Aorta (tissue), 5 donors: ENCODE results near the gene MAEA. TPM values are rescaled to one million over a fixed set of nuclear protein-coding genes. Genes with fewer than 3 reads are reported as not detected.

Source experiments
- ATAC-seq: fragments of 200-7000 bp; cut with Tn5 transposase; one replicate; pipeline ENCODE4 v1.9.1; 2022; ENCODE audit warnings: moderate library complexity; ENCODE audit not compliant: low FRiP score
- DNase-seq, 2 donors: peaks; one replicate each; pipeline ENCODE4 v3.0.0-alpha.2; 2020
- H3K27ac ChIP-seq, 2 donors: one replicate each; pipeline ENCODE4 v1.5.1; 2013; ENCODE audit warnings: low read length in 2 of 2, mild to moderate bottlenecking in 2 of 2, moderate library complexity in 2 of 2, control low read depth in 1 of 2, inconsistent platforms in 1 of 2, low read depth in 1 of 2
- H3K27me3 ChIP-seq, 2 donors: one replicate each; pipeline ENCODE4 v1.6.1; 2013; ENCODE audit warnings: control low read depth in 1 of 2, low read length in 1 of 2, mild to moderate bottlenecking in 1 of 2, moderate library complexity in 1 of 2; ENCODE audit not compliant: insufficient read depth in 2 of 2, control insufficient read depth in 1 of 2
- H3K36me3 ChIP-seq, 2 donors: one replicate each; pipeline ENCODE4 v1.6.1; 2013; ENCODE audit warnings: control low read depth in 1 of 2, low read length in 1 of 2, mild to moderate bottlenecking in 1 of 2; ENCODE audit not compliant: insufficient read depth in 2 of 2, control insufficient read depth in 1 of 2
- H3K4me1 ChIP-seq, 2 donors: one replicate each; pipeline ENCODE4 v1.6.1; 2013; ENCODE audit warnings: low read length in 2 of 2, control low read depth in 1 of 2, mild to moderate bottlenecking in 1 of 2, moderate library complexity in 1 of 2; ENCODE audit not compliant: insufficient read depth in 2 of 2, control insufficient read depth in 1 of 2
- H3K4me3 ChIP-seq, 2 donors: one replicate each; pipeline ENCODE4 v1.5.1; 2013; ENCODE audit warnings: low read length in 2 of 2, control low read depth in 1 of 2, mild to moderate bottlenecking in 1 of 2
- H3K9me3 ChIP-seq: one replicate; pipeline ENCODE4 v1.6.1; 2013; ENCODE audit warnings: mild to moderate bottlenecking, low read length; ENCODE audit not compliant: control insufficient read depth
- WGBS, 2 donors: extraction: QIAGEN DNeasy Blood & Tissue Kit; methylation state at CpG; one replicate each; pipeline ENCODE4 v1.1.7; 2013; 5-methylcytosine and 5-hydroxymethylcytosine counted together
- intact Hi-C, 2 donors: fragments of 100-400 bp; cut with DNase I; formaldehyde crosslinking; loops; one replicate each; pipeline versions ENCODE4 v1.14.2 to v1.15.0; 2022
- polyA plus RNA-seq, 2 donors: library from polyadenylated mRNA; stranded (reverse); fragments of 200-250 nt; gene quantifications; one replicate each; pipeline ENCODE4 v1.2.3, GENCODE V29; 2013
- total RNA-seq, 2 donors: library from RNA; stranded (reverse); fragmentation: NEBNext Ultra II Directional; extraction: Animal tissue kit (Norgen Biotek cat#: 25700); gene quantifications; one replicate each; pipeline ENCODE4 v1.2.1, GENCODE V29; 2021
- donor health status: healthy with polysubstance abuse.
- donor health status: Bipolar disorder and iron deficiency.
- donor health status: DM: no; HTN: no; CAD: no.
- donor health status: DM: no; HTN: no; CAD: no.
- donor health status: DM: yes; HTN: yes; CAD: no.

The MAEA gene
- total and polyA plus RNA-seq, 4 donors: 32.4 to 62.0 (median 55.5) TPM

DNA sequence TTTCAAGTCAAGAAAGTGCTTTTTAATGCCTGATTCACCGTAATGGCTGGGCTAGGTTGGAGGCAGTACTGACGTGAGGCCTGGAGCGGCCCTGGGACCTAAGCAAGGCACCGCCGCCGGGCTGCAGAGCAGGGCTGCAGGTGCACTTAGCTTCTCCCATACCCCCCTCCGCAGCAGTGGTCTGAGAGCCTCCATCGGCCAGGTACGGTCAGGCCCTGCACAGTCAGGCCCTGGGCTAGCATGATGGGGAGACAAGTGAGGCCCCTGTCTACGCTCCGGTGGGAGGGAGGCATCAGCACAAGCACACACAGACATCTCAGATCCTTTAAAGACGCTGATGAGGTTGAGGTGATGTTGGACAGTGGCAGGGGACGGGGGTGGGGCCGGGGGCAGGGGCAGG lies 4.7 kb downstream of the MAEA start:
- DNase-seq (peak; percentile 39 to 73), ATAC-seq (no peak)
- Histone ChIP-seq H3K36me3 (no peaks in the 10 kb centered on the region), H3K4me1 (peaks cover 0 to 3% of the 10 kb centered on the region in 2 donors), H3K27ac (peak overlapping the region in 1 of 2 donors; percentile 41), H3K9me3 (no peaks in the 10 kb centered on the region), H3K4me3 (no peak overlapping the region), H3K27me3 (no peaks in the 10 kb centered on the region)
- WGBS, 2 donors: 54 to 60% methylated on average over 14 of the region's 14 CpGs
- intact Hi-C loops: loop anchor here in 1 of 2 donors (5.0 kb wide), 1 partner anchor 53 kb away; the partner anchor contains the start of gene UVSSA

DNA sequence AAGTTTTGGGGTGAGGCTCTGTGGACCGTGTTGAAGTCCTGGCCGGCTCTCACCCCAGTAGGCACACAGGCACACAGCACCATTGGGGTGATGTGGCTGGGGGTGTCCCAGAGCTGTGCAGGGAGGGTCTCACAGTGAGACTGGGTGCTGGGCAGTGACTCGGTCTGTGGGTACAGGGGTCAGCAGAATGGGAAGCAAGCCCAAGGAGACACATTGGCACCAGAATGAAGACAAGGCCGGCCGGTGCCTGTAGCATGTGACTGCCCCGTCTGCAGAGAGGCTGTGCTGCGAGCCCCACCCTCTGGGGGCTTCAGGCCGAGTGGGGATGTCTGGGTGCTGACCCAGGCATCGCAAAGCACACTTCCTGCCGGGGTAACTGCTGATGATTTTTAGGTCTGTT lies 5.2 kb downstream of the MAEA start:
- DNase-seq: peak; percentile 48 to 51
- WGBS, 2 donors: 43 to 46% methylated on average over 10 of the region's 10 CpGs
- H3K4me3 ChIP-seq: no peak overlapping the region
- H3K27me3 ChIP-seq: no peaks in the 10 kb centered on the region
- H3K36me3 ChIP-seq: no peaks in the 10 kb centered on the region
- no peak for ATAC-seq
- intact Hi-C loops: loop anchor here in 1 of 2 donors (5.0 kb wide), 1 partner anchor 52 kb away; the partner anchor contains the start of gene UVSSA
- no peaks in the 10 kb centered on the region for H3K9me3 ChIP-seq
- H3K4me1 ChIP-seq: peaks cover 0 to 3% of the 10 kb centered on the region in 2 donors
- H3K27ac ChIP-seq: no peak overlapping the region

DNA sequence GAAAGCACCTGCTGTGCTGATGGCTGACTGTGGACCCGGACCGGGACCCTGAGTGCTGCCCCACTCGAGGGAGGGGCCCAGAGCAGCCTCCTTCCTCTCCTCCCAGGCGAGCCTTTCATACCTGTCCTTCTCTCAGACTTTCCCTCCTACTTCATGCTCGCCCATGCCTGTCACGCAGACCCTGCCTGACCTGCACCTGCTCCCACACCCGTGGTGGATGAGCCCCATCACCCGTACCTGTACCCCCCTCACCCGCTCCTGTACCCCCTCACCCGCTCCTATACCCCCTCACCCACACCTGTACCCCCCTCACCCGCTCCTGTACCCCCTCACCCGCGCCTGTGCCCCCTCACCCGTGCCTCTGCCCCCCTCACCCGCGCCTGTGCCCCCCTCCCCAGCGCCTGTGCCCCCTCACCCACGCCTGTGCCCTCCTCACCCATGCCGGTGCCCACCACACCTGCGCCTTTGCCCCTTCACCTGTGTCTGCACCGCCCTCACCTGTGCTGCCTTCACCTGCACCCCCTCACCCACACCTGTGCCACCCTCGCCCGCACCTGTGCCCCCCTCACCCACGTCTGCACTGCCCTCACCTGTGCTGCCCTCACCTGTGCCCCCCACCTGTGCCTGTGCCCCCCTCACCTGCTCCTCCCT lies 5.8 kb downstream of the MAEA start:
- ATAC-seq (no peak), DNase-seq (peak; percentile 42 to 53)
- 80 to 84% methylated on average over 24 of the region's 24 CpGs for WGBS, 2 donors
- H3K4me1 ChIP-seq: peaks cover 0 to 3% of the 10 kb centered on the region in 2 donors
- intact Hi-C loops: no loop called here
- H3K27me3 ChIP-seq: no peaks in the 10 kb centered on the region
- no peaks in the 10 kb centered on the region for H3K36me3 ChIP-seq
- H3K27ac ChIP-seq: no peak overlapping the region
- no peaks in the 10 kb centered on the region for H3K9me3 ChIP-seq
- no peak overlapping the region for H3K4me3 ChIP-seq

DNA sequence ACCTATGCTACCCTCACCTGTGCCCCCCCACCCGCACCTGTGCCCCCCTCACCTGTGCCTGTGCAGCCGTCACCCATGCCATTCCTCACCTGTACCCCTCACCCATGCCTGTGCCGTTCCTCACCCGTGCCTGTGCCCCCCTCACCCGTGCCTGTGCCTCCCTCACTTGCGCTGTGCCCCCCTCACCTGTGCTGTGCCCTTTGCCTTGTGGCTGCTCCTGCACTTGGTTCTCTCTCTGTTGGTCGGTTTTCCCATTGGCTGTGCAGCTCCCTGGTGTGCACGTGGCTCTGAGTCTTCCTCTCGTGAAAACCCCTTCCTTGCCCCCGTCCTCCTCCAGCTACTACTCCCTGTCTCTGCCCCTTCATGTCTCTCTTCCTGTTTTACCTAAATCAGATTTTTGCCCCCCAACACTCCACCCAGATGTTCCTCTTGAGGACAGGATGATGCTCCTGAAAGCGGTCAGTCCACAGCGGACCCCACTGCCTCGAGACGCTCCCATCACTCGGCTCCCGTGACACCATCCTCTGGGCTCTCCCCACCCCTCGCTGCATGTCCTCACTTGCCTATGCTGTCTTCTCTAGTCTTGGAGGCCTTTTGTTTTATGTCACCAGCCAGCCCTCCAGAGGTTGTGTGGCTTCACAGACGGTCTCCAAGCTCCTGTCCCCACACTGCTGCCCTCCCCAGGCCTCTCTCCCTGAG lies 6.8 kb downstream of the MAEA start:
- 84 to 86% methylated on average over 18 of the region's 18 CpGs for WGBS, 2 donors
- intact Hi-C loops: no loop called here
- DNase-seq (peak in 1 of 2 donors; percentile 26), ATAC-seq (no peak)
- H3K9me3 ChIP-seq: no peaks in the 10 kb centered on the region
- H3K27me3 ChIP-seq: no peaks in the 10 kb centered on the region
- H3K36me3 ChIP-seq: no peaks in the 10 kb centered on the region
- no peak overlapping the region for H3K27ac ChIP-seq
- H3K4me3 ChIP-seq: no peak overlapping the region
- no peaks in the 10 kb centered on the region for H3K4me1 ChIP-seq

DNA sequence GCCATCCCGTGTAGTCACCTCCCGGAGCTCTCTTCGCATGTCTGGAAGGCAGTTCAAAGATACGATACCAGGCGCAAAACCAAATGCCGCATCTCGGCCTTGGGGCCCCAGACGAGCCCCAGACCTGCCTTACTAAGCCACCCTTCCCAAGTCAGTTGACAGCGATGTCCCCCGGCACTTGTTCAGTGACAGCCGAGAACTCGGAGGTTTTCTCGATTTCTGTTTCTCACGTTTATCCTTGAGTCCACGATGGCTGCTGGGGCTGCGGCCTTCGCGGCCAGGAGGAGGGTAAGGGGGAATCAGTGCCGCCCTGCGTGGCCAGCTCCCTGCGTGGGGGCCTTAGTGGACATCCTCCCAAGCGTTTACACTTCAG lies 7.3 kb downstream of the MAEA start:
- no peak for ATAC-seq
- WGBS, 2 donors: 91% methylated on average over 22 of the region's 22 CpGs
- peak; percentile 35 to 70 for DNase-seq
- no peak overlapping the region for H3K27ac ChIP-seq
- no peaks in the 10 kb centered on the region for H3K36me3 ChIP-seq
- intact Hi-C loops: no loop called here
- H3K9me3 ChIP-seq: no peaks in the 10 kb centered on the region
- no peak overlapping the region for H3K4me3 ChIP-seq
- no peaks in the 10 kb centered on the region for H3K4me1 ChIP-seq
- no peaks in the 10 kb centered on the region for H3K27me3 ChIP-seq

DNA sequence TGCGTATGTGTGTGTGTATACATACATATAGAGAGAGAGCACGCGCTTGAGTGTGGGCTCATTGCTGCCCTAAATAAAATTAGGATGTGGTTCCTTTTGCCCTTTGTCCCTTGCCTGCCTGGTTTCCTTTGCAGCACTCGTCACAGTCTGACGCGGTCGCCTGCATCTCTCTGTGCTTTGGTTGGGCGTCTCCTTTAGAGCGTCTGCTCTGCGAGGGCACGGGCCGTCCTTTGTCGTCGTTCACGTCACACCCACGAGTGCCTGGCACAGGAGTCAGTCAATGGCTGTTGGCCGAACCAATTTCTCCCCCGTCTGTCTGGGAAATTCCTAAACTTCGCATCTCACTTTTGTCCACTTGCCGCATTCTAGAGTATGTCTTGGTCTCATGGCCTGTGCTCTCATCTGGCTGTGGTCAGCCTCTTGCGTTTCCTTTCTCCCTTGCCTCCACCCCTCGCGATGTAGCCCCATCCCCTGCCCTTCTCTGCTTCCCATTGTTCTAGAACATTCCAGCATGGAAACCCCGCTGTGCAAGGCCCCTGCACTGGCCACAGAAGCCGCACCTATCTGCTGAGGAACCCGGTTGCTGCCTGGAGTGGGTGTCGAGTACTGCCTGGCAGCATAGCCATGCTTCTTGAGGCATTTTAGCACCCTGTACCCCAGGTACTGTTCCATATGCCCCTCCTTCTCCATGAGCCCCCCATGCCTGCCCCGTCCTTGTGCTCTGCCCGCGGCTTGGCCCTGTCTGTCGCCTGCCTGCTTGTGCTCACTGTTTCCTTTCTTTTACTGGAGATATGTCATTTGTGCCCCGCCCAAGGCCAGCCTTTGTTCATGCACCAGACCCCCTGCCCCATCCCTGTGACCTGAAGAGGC lies 8.0 kb downstream of the MAEA start:
- Histone ChIP-seq H3K27ac (no peak overlapping the region), H3K9me3 (no peaks in the 10 kb centered on the region), H3K27me3 (no peaks in the 10 kb centered on the region), H3K4me1 (no peaks in the 10 kb centered on the region), H3K4me3 (no peak overlapping the region), H3K36me3 (no peaks in the 10 kb centered on the region)
- WGBS, 2 donors: 91 to 92% methylated on average over 32 of the region's 32 CpGs
- ATAC-seq (no peak), DNase-seq (peak; percentile 32 to 53)
- intact Hi-C loops: no loop called here

DNA sequence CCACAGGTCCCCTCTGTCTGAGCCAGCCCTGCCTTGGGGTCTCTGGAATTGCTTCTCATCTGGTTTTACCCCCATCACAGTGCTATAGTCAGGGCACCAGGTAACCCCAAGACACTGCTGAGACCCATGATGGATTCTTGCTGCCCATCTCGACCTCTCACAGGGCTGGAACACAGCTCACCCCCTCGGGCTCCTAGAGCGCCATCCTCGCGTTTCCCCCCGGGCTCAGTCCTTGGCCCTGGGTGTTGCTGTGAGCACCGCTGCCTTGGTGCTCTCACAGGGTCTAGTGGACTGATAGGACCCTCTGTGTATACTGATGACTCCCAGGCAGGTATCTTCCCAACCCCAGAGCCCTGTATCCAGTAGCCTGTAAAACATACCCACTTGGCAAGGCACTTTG lies 8.8 kb downstream of the MAEA start:
- Histone ChIP-seq H3K27ac (no peak overlapping the region), H3K36me3 (no peaks in the 10 kb centered on the region), H3K4me3 (no peak overlapping the region), H3K27me3 (no peaks in the 10 kb centered on the region), H3K4me1 (no peaks in the 10 kb centered on the region), H3K9me3 (no peaks in the 10 kb centered on the region)
- DNase-seq (peak; percentile 12 to 58), ATAC-seq (no peak)
- intact Hi-C loops: no loop called here
- 94 to 97% methylated on average over 7 of the region's 7 CpGs for WGBS, 2 donors

DNA sequence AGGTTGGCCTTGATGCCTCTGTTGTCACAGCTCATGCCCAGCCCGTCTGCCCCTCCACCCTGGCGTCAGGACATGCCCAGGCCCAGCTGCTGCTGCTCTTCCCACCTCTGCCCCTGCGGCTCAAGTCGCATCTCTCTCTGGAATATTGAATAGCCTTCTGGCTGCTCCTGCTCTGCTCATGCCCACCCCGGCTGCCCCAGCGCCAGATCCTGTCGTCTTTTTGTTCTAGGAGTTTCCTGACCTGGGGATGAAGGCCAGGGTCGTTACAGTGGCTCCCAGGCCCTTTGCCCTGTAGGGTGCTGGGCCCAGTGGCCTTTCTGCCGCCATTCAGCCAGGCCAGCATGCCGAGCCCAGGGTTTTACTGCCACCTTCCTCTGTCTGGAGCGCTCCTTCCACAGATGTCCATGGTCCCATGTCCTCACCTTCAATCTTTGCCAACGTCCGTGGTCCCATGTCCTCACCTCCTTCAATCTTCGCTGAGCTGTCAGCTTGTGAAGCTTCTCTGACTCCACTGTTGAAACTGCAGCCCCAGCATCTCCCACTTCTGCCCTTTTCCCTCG lies 9.7 kb downstream of the MAEA start:
- H3K27me3 ChIP-seq: no peaks in the 10 kb centered on the region
- H3K27ac ChIP-seq: no peak overlapping the region
- DNase-seq (peak; percentile 25 to 71), ATAC-seq (no peak)
- intact Hi-C loops: no loop called here
- H3K9me3 ChIP-seq: no peaks in the 10 kb centered on the region
- H3K4me3 ChIP-seq: no peak overlapping the region
- no peaks in the 10 kb centered on the region for H3K36me3 ChIP-seq
- 86 to 87% methylated on average over 15 of the region's 15 CpGs for WGBS, 2 donors
- no peaks in the 10 kb centered on the region for H3K4me1 ChIP-seq
